ENCODE results near the gene HTRA1. TPM values are rescaled to one million over a fixed set of nuclear protein-coding genes. Genes with fewer than 3 reads are reported as not detected.

Gene HTRA1
- total and polyA plus RNA-seq, 10 of the 15 experiments (the other 5 are each of a cell fraction or from before 2014, with no cell fraction given) = 0.13 TPM; not detected in 9

DNA sequence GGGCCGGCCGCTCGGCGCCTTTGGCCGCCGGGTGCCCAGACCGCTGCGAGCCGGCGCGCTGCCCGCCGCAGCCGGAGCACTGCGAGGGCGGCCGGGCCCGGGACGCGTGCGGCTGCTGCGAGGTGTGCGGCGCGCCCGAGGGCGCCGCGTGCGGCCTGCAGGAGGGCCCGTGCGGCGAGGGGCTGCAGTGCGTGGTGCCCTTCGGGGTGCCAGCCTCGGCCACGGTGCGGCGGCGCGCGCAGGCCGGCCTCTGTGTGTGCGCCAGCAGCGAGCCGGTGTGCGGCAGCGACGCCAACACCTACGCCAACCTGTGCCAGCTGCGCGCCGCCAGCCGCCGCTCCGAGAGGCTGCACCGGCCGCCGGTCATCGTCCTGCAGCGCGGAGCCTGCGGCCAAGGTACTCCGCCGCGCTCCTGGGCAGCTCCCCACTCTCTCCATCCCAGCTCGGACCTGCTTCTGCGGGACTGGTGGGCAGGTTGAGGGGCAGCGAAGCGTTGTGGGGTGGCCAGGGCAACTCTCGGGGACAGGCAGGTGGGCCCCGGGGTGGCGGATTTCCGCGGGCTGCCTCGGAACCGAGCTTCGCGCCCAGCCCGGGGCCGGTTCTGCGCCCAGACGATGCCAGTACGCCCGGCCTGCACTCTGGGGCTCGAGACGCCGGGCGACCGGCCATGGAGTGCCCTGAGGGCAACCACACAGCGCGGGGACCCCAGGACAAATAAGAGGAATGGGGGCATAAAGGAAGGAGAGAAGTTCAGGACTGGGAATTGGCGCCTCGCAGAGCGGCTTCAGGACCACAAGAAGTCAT, 578 bp downstream of the HTRA1 start:
- ChIA-PET RAD21 (ENCODE audit: unreplicated experiment) (no interaction called here), CTCF (no interaction called here), POLR2A (no interaction called here), SMC1A (ENCODE audit: uncharacterized antibody, unreplicated experiment) (no interaction called here)
- in situ Hi-C loops (cut with MboI) (no loop called here), intact Hi-C loops (cut with micrococcal nuclease; ENCODE audit: unreplicated experiment) (no loop called here)
- Histone ChIP-seq H3K4me3 (no peak overlapping the region), H3K79me2 (ENCODE audit: control insufficient read depth, insufficient read depth, low read length) (no peaks in the 10 kb centered on the region), H2AFZ (ENCODE audit: control insufficient read depth, low read depth, low read length) (no peak overlapping the region), H3K4me1 (ENCODE audit: control insufficient read depth, insufficient read depth, low read length) (no peaks in the 10 kb centered on the region), H4K20me1 (ENCODE audit: control insufficient read depth, insufficient read depth) (no peaks in the 10 kb centered on the region), H3K9me3 (replicated peaks; ENCODE audit: control insufficient read depth, insufficient read depth, low read length) (no peaks in the 10 kb centered on the region), H3K27ac (ENCODE audit: control insufficient read depth, insufficient read depth) (no peak overlapping the region), H3K27me3 (replicated peaks in 1 of 2; ENCODE audit: control insufficient read depth in 2 of 2, insufficient read depth in 2 of 2, low read length in 1 of 2) (peaks cover 1 to 14% of the 10 kb centered on the region in 2 experiments), H3K4me2 (ENCODE audit: control insufficient read depth, insufficient read depth) (no peak overlapping the region), H3K9ac (ENCODE audit: control insufficient read depth, insufficient read depth, low read length) (no peak overlapping the region), H3K36me3 (ENCODE audit: control insufficient read depth in 2 of 2, insufficient read depth in 2 of 2, low read length in 1 of 2) (no peaks in the 10 kb centered on the region)
- ATAC-seq (no peak), FAIRE-seq (no peak), DNase-seq (ENCODE audit: low read depth, low spot score) (no peak)
- no TSS peak for BruUV-seq (replicated peaks)
- WGBS (ENCODE audit: insufficient coverage, insufficient replicate concordance, low lambda C conversion rate, missing lambda C conversion rate) = 19% methylated on average over 76 of the region's 95 CpGs
- no peak for TF ChIP-seq TCF3 (IDR thresholded peaks at IDR 0.05; ENCODE audit: borderline replicate concordance, insufficient read depth, low read depth, low read length)
- TF ChIP-seq POLR2AphosphoS2 (IDR thresholded peaks at IDR 0.05; ENCODE audit: low read depth, low read length) = no peak
- no peak for TF ChIP-seq CBX3 (IDR thresholded peaks at IDR 0.05; ENCODE audit: borderline replicate concordance, low read depth)
- TF ChIP-seq, protein P1, sequence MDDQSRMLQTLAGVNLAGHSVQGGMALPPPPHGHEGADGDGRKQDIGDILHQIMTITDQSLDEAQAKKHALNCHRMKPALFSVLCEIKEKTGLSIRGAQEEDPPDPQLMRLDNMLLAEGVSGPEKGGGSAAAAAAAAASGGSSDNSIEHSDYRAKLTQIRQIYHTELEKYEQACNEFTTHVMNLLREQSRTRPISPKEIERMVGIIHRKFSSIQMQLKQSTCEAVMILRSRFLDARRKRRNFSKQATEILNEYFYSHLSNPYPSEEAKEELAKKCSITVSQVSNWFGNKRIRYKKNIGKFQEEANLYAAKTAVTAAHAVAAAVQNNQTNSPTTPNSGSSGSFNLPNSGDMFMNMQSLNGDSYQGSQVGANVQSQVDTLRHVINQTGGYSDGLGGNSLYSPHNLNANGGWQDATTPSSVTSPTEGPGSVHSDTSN (IDR thresholded peaks at IDR 0.05; ENCODE audit: insufficient replicate concordance, low read depth, low read length) = no peak
- no peak for TF ChIP-seq NFXL1 (IDR thresholded peaks at IDR 0.05; ENCODE audit: borderline replicate concordance)

Measured in GM12878 (cell line).